Uterus (tissue), 2 donors: ENCODE measurements around the gene ADNP.

ENCODE experiments used
- CTCF ChIP-seq, 4 experiments: fragments of 200-600 bp in 2 of 4; fragments of 450-650 bp in 2 of 4; sonication (generic) in 2 of 4; IDR thresholded peaks; one replicate each; pipeline ENCODE4 v1.5.1; 2016 to 2019; ENCODE audit warnings: antibody characterized with exemption in 4 of 4, mild to moderate bottlenecking in 2 of 4, moderate library complexity in 1 of 4
- POLR2A ChIP-seq, 2 donors: fragments of 450-650 bp; IDR thresholded peaks; one replicate each; pipeline ENCODE4 v1.6.1; 2016; ENCODE audit warnings: antibody characterized with exemption in 2 of 2, mild to moderate bottlenecking in 1 of 2, moderate library complexity in 1 of 2

- TF ChIP-seq CTCF (IDR thresholded peaks at IDR 0.05): no peak
- TF ChIP-seq POLR2A (IDR thresholded peaks at IDR 0.05): no peak
These were observed 1.5 kb upstream of the ADNP start for GRCh38 chr20:50932691-50933280.
